Breast epithelium (tissue), 3 donors: ENCODE measurements around the gene AGBL1.

Source experiments
- CTCF ChIP-seq, 3 donors: fragments of 450-650 bp; IDR thresholded peaks; one replicate each; pipeline ENCODE4 v1.5.1; 2016 to 2017; ENCODE audit warnings: antibody characterized with exemption in 3 of 3, mild to moderate bottlenecking in 3 of 3, moderate library complexity in 3 of 3
- POLR2A ChIP-seq: fragments of 450-650 bp; IDR thresholded peaks from one replicate; pipeline ENCODE4 v1.6.1; 2016; ENCODE audit warnings: antibody characterized with exemption, mild to moderate bottlenecking, moderate library complexity
- POLR2AphosphoS5 ChIP-seq, 3 donors: sonication (generic); formaldehyde crosslinking; IDR thresholded peaks; one replicate each; pipeline ENCODE4 v1.6.1; 2017; ENCODE audit warnings: antibody characterized with exemption in 3 of 3

DNA sequence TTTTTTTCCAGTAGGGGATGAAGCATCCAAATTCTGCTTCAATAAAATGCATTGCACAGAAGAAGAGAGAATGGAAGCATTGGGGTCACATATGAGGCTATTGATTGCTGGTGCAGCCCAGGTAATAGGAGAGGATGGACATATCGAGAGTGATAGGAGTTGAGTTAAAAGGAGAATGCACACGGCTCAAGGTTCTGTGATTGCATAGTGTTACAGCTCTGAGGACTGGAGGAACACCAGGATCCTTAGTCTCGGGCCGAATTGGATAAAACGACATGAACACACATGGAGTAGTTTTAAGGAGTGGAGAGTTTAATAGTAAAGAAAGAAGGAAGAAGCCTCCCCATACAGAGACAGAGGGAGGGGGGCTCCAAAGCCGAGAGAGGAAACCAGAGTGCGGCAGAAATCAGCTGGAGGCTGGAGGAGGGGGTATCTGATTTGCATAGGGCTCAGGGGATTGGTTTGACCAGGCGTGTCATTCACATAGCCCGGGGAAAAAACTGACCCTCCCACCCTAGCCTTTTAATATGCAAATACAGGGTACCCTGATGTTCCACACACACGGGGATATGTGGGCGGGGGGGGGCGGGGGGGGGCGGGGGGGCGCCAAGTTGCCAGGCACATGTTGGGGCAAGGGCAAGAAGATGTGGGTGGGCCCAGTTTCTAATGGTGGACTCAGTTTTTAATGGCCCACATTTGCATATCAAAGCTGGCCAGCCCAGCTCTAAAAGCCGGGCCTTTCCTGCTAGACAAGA, 156.9 kb downstream of the AGBL1 start:
- no peak for TF ChIP-seq CTCF (IDR thresholded peaks at IDR 0.05)
- no peak for TF ChIP-seq POLR2AphosphoS5 (IDR thresholded peaks at IDR 0.05)
- TF ChIP-seq POLR2A = no peak
